HG02938 (cell line): ENCODE data around the gene MLX.

ENCODE experiments used
- ATAC-seq: cut with Tn5 transposase; IDR thresholded peaks from one replicate; pipeline ENCODE4 v1.9.1; 2021; ENCODE audit warnings: mild to moderate bottlenecking, moderate library complexity; ENCODE audit not compliant: unreplicated experiment

The MLX gene

GRCh38 chr17:42577532-42578281, 10.8 kb downstream of the MLX start, which contains the start of gene PSMC3IP:
Gene PSMC3IP, minus strand, starts transcription at chr17:42577729. Its CDS starts 43 bp downstream, at chr17:42577686.
- peak; percentile 70 for ATAC-seq

- peak; percentile 50 for ATAC-seq
Measured at GRCh38 chr17:42578282-42578869, 11.5 kb downstream of the MLX start.

DNA sequence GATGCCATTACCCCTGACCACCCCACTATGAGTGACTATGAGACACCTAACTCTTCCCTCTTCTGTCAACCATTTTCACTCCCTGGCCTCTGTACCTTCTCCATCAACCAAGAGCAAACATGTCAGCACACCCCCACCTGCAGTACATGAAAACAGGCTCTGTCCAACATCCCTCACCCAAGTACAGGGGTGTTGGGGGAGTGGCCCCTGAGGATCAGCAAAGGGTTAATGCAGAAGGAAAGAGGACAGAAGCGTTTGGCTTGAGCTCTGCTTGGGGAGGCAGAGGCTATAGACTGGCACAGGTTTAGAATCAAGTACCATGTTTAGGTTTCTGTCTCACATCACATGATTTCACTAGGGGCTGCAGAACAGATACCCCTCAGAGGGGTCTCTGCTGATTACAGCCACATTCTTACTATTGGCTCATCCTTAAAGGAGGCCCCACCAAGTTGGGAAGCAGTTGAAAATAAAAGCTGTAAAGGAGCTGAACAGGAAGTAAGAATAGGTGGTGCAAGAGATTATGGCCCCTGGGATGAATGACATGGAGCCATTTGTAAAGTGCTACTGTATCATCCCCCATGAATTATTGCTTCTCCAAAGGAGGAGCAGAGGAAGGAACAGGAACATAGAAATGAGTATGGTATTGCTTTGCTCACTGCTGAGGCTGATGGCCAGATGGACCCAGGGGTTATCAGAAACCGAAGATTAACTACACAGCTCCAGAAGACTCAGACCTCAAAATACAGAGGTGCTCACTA, 13.1 kb downstream of the MLX start:
- ATAC-seq, result no peak

- ATAC-seq, result no peak
Measured at GRCh38 chr17:42581744-42582270, 14.9 kb downstream of the MLX start.

GRCh38 chr17:42584880-42585279, 18.0 kb downstream of the MLX start:
- no peak for ATAC-seq

DNA sequence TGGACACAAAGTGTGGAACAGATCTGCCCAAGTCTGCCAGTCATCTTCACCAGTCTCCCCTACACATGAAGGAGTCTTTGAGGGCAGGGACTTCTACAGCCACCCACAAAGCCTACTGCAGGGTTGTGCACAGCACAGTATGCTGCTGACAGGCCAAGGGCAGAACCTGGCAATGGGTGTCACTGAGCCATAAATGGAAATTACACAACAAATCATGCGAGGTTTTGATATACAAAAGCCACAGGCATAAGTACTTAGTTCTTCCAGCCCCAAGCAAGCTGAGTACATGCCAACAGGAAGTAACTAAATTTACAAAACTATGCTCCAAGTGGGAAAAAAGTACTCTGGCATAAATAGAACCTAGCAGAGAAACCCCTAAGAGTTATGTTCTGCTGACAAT, 18.5 kb downstream of the MLX start:
- ATAC-seq, result no peak

DNA sequence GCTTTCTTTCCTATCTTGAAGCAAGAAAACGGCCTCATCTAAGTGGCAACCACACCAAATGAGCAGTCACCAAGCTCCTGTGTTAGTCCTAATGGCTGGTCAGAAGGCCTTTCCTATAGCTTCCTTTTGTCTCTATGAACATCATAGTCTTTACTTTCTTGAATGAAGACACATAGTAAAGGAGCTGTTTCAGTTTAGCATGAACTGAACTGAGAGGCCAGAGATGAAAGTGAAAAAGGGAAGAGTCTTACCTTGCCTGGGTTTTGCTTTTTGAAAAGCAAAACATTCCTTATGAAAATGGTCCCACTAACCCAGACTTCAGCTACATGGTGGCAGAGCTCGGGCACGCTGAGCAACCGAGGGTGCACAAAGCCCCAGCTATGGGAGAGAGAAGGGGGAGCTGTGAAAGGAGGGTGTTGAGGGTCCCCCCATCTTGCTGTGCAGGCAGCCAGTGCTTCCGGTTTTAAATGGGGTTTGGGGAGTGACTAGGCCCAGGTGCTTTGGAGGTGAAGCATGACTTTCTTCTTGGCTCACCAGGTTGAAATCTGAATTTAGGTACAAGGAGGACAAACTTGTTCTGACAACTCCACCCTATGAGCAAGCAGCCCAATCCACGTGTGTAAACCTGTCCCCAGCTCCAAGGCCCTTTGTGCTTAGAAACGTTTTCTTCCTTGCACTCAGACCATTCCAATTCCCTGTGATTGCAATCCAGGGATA, 19.8 kb downstream of the MLX start:
- no peak for ATAC-seq

- no peak for ATAC-seq
Measured at GRCh38 chr17:42590886-42591285, 24.0 kb downstream of the MLX start.

DNA sequence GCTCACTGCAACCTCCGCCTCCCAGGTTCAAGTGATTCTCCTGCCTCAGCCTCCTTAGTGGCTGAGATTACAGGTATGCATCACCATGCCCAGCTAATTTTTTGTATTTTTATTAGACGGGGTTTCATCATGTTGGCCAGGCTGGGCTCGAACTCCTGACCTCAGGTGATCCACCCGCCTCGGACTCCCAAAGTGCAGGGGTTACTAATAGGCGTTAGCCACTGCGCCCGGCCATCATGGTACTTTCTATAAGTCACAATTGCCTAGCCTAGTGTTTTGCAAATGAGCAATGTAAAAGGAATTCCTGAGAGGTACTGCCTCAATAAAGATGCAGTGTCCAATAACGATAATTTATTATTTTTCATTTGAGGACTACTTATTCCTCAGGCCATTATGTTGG, 24.5 kb downstream of the MLX start:
- ATAC-seq, result no peak

- no peak for ATAC-seq
Measured at GRCh38 chr17:42596386-42596785, 29.5 kb downstream of the MLX start.

- ATAC-seq, result no peak
Measured at GRCh38 chr17:42598905-42599304, 32.0 kb downstream of the MLX start.

DNA sequence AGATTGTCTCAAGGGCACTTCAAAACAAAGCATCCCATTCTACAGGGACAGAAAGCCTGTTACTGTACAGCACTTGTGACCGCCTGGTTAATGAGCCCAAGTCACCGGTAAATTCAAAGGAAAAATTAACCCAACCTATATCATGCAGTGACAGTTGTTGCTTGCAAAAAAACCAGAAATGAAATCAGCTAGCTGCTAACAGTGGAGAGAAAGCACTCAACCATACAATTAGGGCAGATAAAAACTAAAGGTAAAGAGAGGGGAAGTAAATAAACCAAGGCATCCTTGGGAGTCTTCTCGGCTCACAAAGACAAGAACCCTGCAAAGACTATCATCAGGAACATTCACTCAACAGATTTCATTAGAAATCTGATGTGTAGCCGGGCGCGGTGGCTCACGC, 36.4 kb downstream of the MLX start:
- ATAC-seq, result no peak

- ATAC-seq, result no peak
Measured at GRCh38 chr17:42607769-42608168, 40.9 kb downstream of the MLX start.

GRCh38 chr17:42608305-42609181, 41.6 kb downstream of the MLX start:
- ATAC-seq, result peak; percentile 29

DNA sequence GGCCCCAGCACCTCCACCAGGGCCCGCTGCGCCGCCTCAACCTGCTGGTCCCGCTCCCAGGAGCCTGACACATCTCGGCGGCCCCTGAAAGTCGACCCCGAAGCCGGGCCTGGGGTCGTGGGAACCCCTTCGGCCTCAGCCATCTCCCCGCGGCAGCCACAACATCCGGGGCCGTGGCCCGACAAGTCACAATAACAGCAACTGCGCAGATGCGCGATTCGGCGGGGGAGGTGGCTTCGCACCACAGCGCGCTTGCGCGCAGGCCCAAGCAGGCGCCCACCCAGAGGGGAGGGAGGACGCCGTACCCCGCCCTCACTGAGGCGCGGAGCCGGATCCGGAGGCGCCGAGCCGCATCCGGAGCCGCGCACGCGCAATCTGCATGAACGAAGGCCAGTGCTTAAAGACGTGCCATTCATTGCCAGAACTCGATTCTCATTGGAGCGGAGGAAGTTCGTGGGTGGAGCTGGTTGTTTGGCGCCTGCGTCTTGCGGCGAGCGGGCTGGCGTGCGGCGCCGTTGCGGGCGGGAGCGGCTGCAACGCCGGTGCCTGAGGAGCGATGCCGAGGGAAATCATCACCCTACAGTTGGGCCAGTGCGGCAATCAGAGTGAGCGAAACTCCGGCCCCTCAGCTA, 42.4 kb downstream of the MLX start, which contains the start of the genes RETREG3 and TUBG1:
Gene RETREG3 (minus strand): TSS at position 193 of the 632 bp plus-strand sequence. CDS start 50 bp downstream, at position 143.
Gene TUBG1 (plus strand): TSS at position 502 of the 632 bp plus-strand sequence. CDS start 55 bp downstream, at position 557.
- peak; percentile 85 for ATAC-seq

- ATAC-seq, result peak; percentile 10
Measured at GRCh38 chr17:42609814-42610801, 43.2 kb downstream of the MLX start.

DNA sequence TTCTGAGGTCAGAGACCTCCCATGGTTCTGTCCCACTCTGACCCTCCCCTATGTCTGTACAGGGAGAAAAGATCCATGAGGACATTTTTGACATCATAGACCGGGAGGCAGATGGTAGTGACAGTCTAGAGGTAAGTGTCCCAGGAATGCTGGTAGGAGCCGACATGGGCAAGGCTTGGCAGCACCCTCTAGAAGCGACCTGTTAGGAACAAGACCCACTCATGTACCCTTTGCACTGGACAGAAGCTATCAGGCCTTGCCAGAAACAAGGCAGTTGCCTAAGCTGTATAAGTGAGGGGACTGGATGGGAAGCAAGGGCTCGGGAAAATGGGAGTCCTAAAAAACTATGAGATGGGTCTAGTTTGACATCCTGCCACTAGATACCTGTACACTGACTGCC, 45.1 kb downstream of the MLX start:
- no peak for ATAC-seq

DNA sequence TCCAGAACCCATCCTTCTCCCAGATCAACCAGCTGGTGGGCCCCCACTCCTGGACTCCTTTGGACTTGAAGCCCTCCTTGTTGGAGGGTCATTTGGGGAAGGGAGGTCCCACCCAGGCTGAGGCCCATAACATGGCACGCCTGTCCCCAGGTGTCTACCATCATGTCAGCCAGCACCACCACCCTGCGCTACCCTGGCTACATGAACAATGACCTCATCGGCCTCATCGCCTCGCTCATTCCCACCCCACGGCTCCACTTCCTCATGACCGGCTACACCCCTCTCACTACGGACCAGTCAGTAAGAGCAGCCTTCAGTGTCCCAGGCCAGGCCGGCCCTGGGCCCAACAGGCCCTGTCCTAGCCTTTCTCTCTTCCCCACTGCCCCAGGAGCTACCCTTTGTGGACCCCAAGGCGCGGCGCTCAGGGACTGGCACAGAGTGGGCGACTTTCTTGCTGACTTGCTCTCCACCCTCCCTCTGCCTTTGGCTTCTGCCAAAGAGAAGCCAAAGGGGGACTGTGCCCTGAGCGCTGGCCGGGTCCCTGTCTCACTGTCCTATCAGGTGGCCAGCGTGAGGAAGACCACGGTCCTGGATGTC, 46.9 kb downstream of the MLX start:
- ATAC-seq, result no peak
